ENCODE results near the gene PRKAB2. TPM values are rescaled to one million over a fixed set of nuclear protein-coding genes. Genes with fewer than 3 reads are reported as not detected.
"Not testable (repeated sequence)": the region's sequence is repeated elsewhere in the genome, so short reads cannot be mapped to it uniquely, and the experiment has no call there.

The PRKAB2 gene
- total and polyA plus RNA-seq, 8 donors = 6.0 to 26.3 (median 10.5) TPM

DNA sequence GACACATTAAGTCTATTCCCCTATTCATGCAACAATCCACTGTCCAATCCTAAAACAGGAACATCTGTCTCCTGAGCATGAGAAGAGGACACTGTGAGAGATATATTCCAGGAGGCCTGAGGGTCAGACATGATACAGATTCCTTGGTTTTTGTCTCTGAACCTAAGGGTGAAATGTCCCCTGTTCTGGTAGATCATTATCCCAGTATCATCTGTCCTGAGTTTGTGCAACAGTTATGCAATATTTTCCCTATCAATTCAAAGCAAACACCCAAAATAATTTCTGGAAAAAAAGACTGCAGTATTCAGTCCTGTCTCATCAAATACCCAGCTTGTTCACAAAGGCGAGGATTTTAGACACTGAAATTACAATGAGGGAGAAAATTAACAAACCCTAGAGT, 61.4 kb downstream of the PRKAB2 start:
- intact Hi-C loops (cut with DNase I; ENCODE audit: low total_unique reads) = no loop called here
- no peaks in the 10 kb centered on the region for H3K36me3 ChIP-seq
- no peak overlapping the region for H3K27ac ChIP-seq
- no peaks in the 10 kb centered on the region for H3K4me1 ChIP-seq
- peaks cover 0 to 22% (median 0%) of the 10 kb centered on the region in 3 donors for H3K27me3 ChIP-seq
- no peak for DNase-seq
- no peaks in the 10 kb centered on the region for H3K9me3 ChIP-seq
- no peak overlapping the region for H3K4me3 ChIP-seq
- TF ChIP-seq, protein P1, sequence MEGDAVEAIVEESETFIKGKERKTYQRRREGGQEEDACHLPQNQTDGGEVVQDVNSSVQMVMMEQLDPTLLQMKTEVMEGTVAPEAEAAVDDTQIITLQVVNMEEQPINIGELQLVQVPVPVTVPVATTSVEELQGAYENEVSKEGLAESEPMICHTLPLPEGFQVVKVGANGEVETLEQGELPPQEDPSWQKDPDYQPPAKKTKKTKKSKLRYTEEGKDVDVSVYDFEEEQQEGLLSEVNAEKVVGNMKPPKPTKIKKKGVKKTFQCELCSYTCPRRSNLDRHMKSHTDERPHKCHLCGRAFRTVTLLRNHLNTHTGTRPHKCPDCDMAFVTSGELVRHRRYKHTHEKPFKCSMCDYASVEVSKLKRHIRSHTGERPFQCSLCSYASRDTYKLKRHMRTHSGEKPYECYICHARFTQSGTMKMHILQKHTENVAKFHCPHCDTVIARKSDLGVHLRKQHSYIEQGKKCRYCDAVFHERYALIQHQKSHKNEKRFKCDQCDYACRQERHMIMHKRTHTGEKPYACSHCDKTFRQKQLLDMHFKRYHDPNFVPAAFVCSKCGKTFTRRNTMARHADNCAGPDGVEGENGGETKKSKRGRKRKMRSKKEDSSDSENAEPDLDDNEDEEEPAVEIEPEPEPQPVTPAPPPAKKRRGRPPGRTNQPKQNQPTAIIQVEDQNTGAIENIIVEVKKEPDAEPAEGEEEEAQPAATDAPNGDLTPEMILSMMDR (IDR thresholded peaks at IDR 0.05) = no peak
- TF ChIP-seq POLR2A (IDR thresholded peaks at IDR 0.05) (no peak), EP300 (IDR thresholded peaks at IDR 0.05) (no peak), POLR2AphosphoS5 (IDR thresholded peaks at IDR 0.05) (no peak)
- 82 to 93% (median 92%) methylated on average over 1 of the region's 1 CpG for WGBS, 5 donors

DNA sequence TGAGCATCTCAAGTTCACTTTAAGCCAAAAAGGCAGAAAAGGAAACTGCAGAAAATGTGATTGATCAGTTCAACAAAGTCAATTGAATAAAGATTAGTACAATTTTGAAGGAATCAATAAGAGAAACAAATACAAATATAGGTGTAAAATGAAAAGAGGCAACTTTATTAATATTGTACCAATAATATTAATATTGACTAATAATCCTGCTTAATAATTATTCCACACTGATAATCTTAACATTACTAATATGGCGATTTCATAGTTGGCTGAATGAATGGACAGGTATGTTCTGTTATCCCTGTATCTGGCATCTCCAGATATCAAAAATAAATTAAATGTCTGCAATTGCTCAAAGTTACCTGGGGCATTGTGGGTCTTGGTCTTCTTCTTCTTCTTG, 61.8 kb downstream of the PRKAB2 start:
- TF ChIP-seq POLR2A (IDR thresholded peaks at IDR 0.05) (no peak), POLR2AphosphoS5 (IDR thresholded peaks at IDR 0.05) (no peak), EP300 (IDR thresholded peaks at IDR 0.05) (no peak)
- TF ChIP-seq, protein P1 (IDR thresholded peaks at IDR 0.05) = no peak
- H3K27me3 ChIP-seq = peaks cover 0 to 26% (median 0%) of the 10 kb centered on the region in 3 donors
- no peak for DNase-seq
- 90 to 100% (median 93%) methylated on average over 1 of the region's 1 CpG for WGBS, 5 donors
- H3K36me3 ChIP-seq = no peaks in the 10 kb centered on the region
- intact Hi-C loops (cut with DNase I; ENCODE audit: low total_unique reads) = no loop called here
- no peaks in the 10 kb centered on the region for H3K9me3 ChIP-seq
- no peak overlapping the region for H3K27ac ChIP-seq
- no peak overlapping the region for H3K4me3 ChIP-seq
- no peaks in the 10 kb centered on the region for H3K4me1 ChIP-seq

DNA sequence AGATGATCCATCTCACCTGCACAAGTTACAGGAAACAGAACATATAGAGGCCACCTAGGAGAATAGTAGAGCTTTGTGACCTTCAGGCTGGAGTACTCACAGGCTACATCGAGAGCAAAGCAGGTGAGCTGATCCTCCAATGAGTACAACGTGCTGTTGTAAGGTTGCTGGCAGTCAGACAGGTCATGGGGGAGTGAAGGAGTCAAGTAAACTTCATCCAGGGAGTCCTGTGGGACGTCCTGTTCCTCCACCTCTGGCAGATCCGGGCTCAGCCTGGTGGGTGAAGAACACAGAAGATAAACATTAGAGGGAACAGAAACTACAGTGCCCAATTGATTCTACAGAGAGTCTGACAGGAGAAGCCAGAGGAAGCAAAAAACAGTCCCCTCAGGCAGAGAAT, 62.5 kb downstream of the PRKAB2 start:
- H3K27ac ChIP-seq = no peak overlapping the region
- TF ChIP-seq POLR2AphosphoS5 (IDR thresholded peaks at IDR 0.05) (peak in 1 of 3 donors; percentile 8), EP300 (IDR thresholded peaks at IDR 0.05) (no peak)
- H3K4me1 ChIP-seq = no peaks in the 10 kb centered on the region
- no peak overlapping the region for H3K4me3 ChIP-seq
- H3K27me3 ChIP-seq = peaks cover 0 to 28% (median 0%) of the 10 kb centered on the region in 3 donors
- DNase-seq = peak in 1 of 2 donors; percentile 70
- H3K36me3 ChIP-seq = no peaks in the 10 kb centered on the region
- WGBS, 5 donors = 21 to 48% (median 34%) methylated on average over 4 of the region's 4 CpGs
- no peaks in the 10 kb centered on the region for H3K9me3 ChIP-seq
- intact Hi-C loops (cut with DNase I; ENCODE audit: low total_unique reads) = no loop called here

DNA sequence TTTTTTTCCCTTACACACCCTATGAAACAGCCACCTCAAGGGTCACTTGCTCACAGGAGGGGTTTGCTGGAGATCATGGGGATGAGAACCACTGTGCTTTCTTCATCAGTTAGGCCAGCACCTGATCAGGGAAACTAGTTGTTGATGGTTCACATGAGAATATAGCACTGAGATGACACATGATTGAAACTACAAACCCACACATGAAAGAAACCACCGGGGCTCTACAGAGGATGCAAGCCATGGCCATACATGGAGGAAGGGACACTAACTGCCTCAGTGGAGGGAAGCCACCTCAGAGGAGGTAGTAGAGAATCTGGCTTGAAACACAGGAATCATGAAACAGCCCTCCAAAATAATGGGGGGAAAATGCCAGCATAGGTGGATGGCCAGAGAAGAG, 63.2 kb downstream of the PRKAB2 start:
- Histone ChIP-seq H3K27ac (no peak overlapping the region), H3K9me3 (no peaks in the 10 kb centered on the region), H3K4me1 (no peaks in the 10 kb centered on the region), H3K4me3 (no peak overlapping the region), H3K36me3 (no peaks in the 10 kb centered on the region), H3K27me3 (peaks cover 0 to 28% (median 0%) of the 10 kb centered on the region in 3 donors)
- intact Hi-C loops (cut with DNase I; ENCODE audit: low total_unique reads) = no loop called here
- TF ChIP-seq EP300 (IDR thresholded peaks at IDR 0.05) (no peak), POLR2AphosphoS5 (IDR thresholded peaks at IDR 0.05) (no peak), POLR2A (IDR thresholded peaks at IDR 0.05) (no peak)
- TF ChIP-seq, protein P1 (IDR thresholded peaks at IDR 0.05) = no peak
- DNase-seq = no peak
- WGBS, 5 donors = 62 to 91% (median 89%) methylated on average over 1 of the region's 1 CpG

DNA sequence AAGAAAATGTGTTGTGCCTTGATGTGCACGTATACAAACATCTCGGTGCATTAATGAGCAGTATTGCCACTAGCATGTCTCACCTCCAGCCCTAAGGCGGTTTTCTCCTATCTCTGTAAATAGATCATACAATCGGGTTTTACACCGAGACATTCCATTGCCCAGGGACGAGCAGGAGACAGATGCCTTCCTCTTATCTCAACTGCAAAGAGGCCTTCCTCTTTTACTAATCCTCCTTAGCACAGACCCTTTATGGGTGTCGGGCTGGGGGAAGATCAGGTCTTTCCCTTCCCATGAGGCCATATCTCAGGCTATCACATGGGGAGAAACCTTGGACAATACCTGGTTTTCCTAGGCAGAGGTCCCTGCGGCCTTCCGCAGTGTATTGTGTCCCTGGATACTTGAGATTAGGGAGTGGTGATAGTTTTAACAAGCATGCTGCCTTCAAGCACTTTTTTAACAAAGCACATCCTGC, 65.8 kb downstream of the PRKAB2 start:
- H3K36me3 ChIP-seq; DNase-seq; H3K27ac ChIP-seq; intact Hi-C loops (cut with DNase I; ENCODE audit: low total_unique reads); H3K9me3 ChIP-seq; H3K4me1 ChIP-seq; H3K4me3 ChIP-seq: not testable (repeated sequence)
- H3K27me3 ChIP-seq = peaks cover 0 to 28% (median 0%) of the 10 kb centered on the region in 3 donors
- WGBS, 5 donors = 58 to 70% (median 64%) methylated on average over 8 to 9 of the region's 9 CpGs

All from stomach (tissue), 9 donors.